Measurements from ENCODE around the gene ATP10B. TPM values are rescaled to one million over a fixed set of nuclear protein-coding genes. Genes with fewer than 3 reads are reported as not detected.

Gene ATP10B
- total and polyA plus RNA-seq, 10 of the 15 experiments (the other 5 are each of a cell fraction or from before 2014, with no cell fraction given), result not detected

DNA sequence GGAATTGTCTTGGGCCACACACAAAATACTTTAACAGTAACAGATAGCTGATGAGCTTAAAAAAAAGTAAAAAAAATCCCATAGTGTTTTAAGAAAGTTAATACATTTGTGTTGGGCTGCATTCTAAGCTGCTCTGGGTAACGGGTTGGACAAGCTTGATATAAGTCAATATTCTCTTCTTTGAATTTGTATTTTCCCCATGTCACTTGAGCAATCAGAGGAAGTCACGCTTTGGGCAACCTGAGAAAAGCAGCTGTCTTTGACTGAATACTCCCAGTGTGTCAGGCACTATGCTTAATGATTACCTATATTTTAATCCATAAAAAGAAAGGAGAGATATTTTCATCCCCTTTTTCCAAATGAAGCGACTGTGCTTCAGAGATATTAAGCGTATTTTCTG, 84.9 kb downstream of the ATP10B start:
- Histone ChIP-seq H3K4me2 (ENCODE audit: control insufficient read depth, insufficient read depth) (no peak overlapping the region), H3K4me1 (ENCODE audit: control insufficient read depth, insufficient read depth, low read length) (no peaks in the 10 kb centered on the region), H3K36me3 (ENCODE audit: control insufficient read depth in 2 of 2, insufficient read depth in 2 of 2, low read length in 1 of 2) (no peaks in the 10 kb centered on the region), H2AFZ (ENCODE audit: control insufficient read depth, low read depth, low read length) (no peak overlapping the region), H3K27me3 (replicated peaks in 1 of 2; ENCODE audit: control insufficient read depth in 2 of 2, insufficient read depth in 2 of 2, low read length in 1 of 2) (no peaks in the 10 kb centered on the region; a peak in 1 of 4 replicates), H3K9me3 (replicated peaks; ENCODE audit: control insufficient read depth, insufficient read depth, low read length) (no peaks in the 10 kb centered on the region), H3K79me2 (ENCODE audit: control insufficient read depth, insufficient read depth, low read length) (no peaks in the 10 kb centered on the region), H3K9ac (ENCODE audit: control insufficient read depth, insufficient read depth, low read length) (no peak overlapping the region), H3K27ac (ENCODE audit: control insufficient read depth, insufficient read depth) (no peak overlapping the region), H3K4me3 (no peak overlapping the region), H4K20me1 (ENCODE audit: control insufficient read depth, insufficient read depth) (no peaks in the 10 kb centered on the region)
- ChIA-PET CTCF (interaction anchor here (1.2 to 1.6 kb wide), 4 partner anchors 9 to 328 kb away, joined by 4 read pairs; no protein-coding TSS in a partner anchor), RAD21 (ENCODE audit: unreplicated experiment) (interaction anchor here (0.7 kb wide), 1 partner anchor 75 kb away, joined by 3 read pairs; no protein-coding TSS in a partner anchor), POLR2A (no interaction called here), SMC1A (ENCODE audit: uncharacterized antibody, unreplicated experiment) (interaction anchor here (0.7 to 1.2 kb wide), 5 partner anchors 15 to 373 kb away, joined by 3 to 4 read pairs (median 3); no protein-coding TSS in a partner anchor)
- intact Hi-C loops (cut with micrococcal nuclease; ENCODE audit: unreplicated experiment) (no loop called here), in situ Hi-C loops (cut with MboI) (no loop called here)
- ATAC-seq (no peak), FAIRE-seq (no peak), DNase-seq (ENCODE audit: low read depth, low spot score) (no peak)
- 31% methylated on average over 4 of the region's 4 CpGs for WGBS (ENCODE audit: insufficient coverage, insufficient replicate concordance, low lambda C conversion rate, missing lambda C conversion rate)
- TF ChIP-seq FOXK2 (IDR thresholded peaks at IDR 0.05), result no peak
- TF ChIP-seq, protein P1, sequence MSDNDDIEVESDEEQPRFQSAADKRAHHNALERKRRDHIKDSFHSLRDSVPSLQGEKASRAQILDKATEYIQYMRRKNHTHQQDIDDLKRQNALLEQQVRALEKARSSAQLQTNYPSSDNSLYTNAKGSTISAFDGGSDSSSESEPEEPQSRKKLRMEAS (IDR thresholded peaks at IDR 0.05; ENCODE audit: low read depth, low read length), result no peak
- TF ChIP-seq HDAC2 (IDR thresholded peaks at IDR 0.05), result no peak
- TF ChIP-seq NR2F1 (conservative IDR thresholded peaks at IDR 0.05), result no peak
- TF ChIP-seq SMAD5 (IDR thresholded peaks at IDR 0.05; ENCODE audit: low read depth), result no peak
- TF ChIP-seq SMAD1 (IDR thresholded peaks at IDR 0.05; ENCODE audit: low read depth, partially characterized antibody), result no peak
- TF ChIP-seq, protein P2, sequence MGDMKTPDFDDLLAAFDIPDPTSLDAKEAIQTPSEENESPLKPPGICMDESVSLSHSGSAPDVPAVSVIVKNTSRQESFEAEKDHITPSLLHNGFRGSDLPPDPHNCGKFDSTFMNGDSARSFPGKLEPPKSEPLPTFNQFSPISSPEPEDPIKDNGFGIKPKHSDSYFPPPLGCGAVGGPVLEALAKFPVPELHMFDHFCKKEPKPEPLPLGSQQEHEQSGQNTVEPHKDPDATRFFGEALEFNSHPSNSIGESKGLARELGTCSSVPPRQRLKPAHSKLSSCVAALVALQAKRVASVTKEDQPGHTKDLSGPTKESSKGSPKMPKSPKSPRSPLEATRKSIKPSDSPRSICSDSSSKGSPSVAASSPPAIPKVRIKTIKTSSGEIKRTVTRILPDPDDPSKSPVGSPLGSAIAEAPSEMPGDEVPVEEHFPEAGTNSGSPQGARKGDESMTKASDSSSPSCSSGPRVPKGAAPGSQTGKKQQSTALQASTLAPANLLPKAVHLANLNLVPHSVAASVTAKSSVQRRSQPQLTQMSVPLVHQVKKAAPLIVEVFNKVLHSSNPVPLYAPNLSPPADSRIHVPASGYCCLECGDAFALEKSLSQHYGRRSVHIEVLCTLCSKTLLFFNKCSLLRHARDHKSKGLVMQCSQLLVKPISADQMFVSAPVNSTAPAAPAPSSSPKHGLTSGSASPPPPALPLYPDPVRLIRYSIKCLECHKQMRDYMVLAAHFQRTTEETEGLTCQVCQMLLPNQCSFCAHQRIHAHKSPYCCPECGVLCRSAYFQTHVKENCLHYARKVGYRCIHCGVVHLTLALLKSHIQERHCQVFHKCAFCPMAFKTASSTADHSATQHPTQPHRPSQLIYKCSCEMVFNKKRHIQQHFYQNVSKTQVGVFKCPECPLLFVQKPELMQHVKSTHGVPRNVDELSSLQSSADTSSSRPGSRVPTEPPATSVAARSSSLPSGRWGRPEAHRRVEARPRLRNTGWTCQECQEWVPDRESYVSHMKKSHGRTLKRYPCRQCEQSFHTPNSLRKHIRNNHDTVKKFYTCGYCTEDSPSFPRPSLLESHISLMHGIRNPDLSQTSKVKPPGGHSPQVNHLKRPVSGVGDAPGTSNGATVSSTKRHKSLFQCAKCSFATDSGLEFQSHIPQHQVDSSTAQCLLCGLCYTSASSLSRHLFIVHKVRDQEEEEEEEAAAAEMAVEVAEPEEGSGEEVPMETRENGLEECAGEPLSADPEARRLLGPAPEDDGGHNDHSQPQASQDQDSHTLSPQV (IDR thresholded peaks at IDR 0.05), result no peak
- TF ChIP-seq TCF3 (IDR thresholded peaks at IDR 0.05; ENCODE audit: borderline replicate concordance, insufficient read depth, low read depth, low read length), result no peak
- no peak for TF ChIP-seq PAX5 (IDR thresholded peaks at IDR 0.05; ENCODE audit: borderline replicate concordance, low read depth, low read length)
- TF ChIP-seq EED (IDR thresholded peaks at IDR 0.05; ENCODE audit: low read depth), result no peak
- TF ChIP-seq ASH2L (IDR thresholded peaks at IDR 0.05; ENCODE audit: borderline replicate concordance, low read depth), result no peak
- TF ChIP-seq ZNF217 (IDR thresholded peaks at IDR 0.05), result no peak
- TF ChIP-seq, protein P3, sequence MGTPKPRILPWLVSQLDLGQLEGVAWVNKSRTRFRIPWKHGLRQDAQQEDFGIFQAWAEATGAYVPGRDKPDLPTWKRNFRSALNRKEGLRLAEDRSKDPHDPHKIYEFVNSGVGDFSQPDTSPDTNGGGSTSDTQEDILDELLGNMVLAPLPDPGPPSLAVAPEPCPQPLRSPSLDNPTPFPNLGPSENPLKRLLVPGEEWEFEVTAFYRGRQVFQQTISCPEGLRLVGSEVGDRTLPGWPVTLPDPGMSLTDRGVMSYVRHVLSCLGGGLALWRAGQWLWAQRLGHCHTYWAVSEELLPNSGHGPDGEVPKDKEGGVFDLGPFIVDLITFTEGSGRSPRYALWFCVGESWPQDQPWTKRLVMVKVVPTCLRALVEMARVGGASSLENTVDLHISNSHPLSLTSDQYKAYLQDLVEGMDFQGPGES (IDR thresholded peaks at IDR 0.05), result no peak
- TF ChIP-seq, protein P4, sequence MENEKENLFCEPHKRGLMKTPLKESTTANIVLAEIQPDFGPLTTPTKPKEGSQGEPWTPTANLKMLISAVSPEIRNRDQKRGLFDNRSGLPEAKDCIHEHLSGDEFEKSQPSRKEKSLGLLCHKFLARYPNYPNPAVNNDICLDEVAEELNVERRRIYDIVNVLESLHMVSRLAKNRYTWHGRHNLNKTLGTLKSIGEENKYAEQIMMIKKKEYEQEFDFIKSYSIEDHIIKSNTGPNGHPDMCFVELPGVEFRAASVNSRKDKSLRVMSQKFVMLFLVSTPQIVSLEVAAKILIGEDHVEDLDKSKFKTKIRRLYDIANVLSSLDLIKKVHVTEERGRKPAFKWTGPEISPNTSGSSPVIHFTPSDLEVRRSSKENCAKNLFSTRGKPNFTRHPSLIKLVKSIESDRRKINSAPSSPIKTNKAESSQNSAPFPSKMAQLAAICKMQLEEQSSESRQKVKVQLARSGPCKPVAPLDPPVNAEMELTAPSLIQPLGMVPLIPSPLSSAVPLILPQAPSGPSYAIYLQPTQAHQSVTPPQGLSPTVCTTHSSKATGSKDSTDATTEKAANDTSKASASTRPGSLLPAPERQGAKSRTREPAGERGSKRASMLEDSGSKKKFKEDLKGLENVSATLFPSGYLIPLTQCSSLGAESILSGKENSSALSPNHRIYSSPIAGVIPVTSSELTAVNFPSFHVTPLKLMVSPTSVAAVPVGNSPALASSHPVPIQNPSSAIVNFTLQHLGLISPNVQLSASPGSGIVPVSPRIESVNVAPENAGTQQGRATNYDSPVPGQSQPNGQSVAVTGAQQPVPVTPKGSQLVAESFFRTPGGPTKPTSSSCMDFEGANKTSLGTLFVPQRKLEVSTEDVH (IDR thresholded peaks at IDR 0.05; ENCODE audit: low read depth, partially characterized antibody), result no peak
- no TSS peak for BruUV-seq (replicated peaks)

Measured in GM12878 (cell line).